Measurements from ENCODE around the gene GNB3. TPM values are rescaled to one million over a fixed set of nuclear protein-coding genes. Genes with fewer than 3 reads are reported as not detected.

The GNB3 gene
- total RNA-seq, 2 experiments from 2014 or later: 5.0 to 23.7 TPM

- POLR2A ChIA-PET: interaction anchor here (1.1 to 1.3 kb wide), 2 partner anchors 9 to 33 kb away, joined by 3 to 5 read pairs; partner anchors contain the start of gene CD4
- CTCF ChIA-PET (ENCODE audit: unreplicated experiment): no interaction called here
- intact Hi-C loops (cut with micrococcal nuclease; ENCODE audit: unreplicated experiment): no loop called here
- Histone ChIP-seq H3K36me3 (ENCODE audit: insufficient read depth, low read length) (no peaks in the 10 kb centered on the region), H4K20me1 (ENCODE audit: insufficient read depth, low read length) (no peaks in the 10 kb centered on the region), H3K27ac (ENCODE audit: low read depth, low read length, poor library complexity, severe bottlenecking) (no peak overlapping the region), H3K4me2 (ENCODE audit: low read length) (no peak overlapping the region), H2AFZ (ENCODE audit: low read length) (no peak overlapping the region), H3K4me3 (ENCODE audit: low read depth, low read length, poor library complexity, severe bottlenecking) (no peak overlapping the region), H3K79me2 (ENCODE audit: insufficient read depth, low read depth, low read length) (no peaks in the 10 kb centered on the region), H3K4me1 (ENCODE audit: insufficient read depth, low read length, poor library complexity, severe bottlenecking) (peaks cover 11% of the 10 kb centered on the region), H3K9me3 (ENCODE audit: low read length) (no peaks in the 10 kb centered on the region), H3K9me2 (ENCODE audit: insufficient read depth, low read length) (no peaks in the 10 kb centered on the region)
- no TSS peak for BruUV-seq (replicated peaks)
- TF ChIP-seq CTCF (conservative IDR thresholded peaks at IDR 0.05; ENCODE audit: low read length) (no peak), EZH2phosphoT487 (IDR thresholded peaks at IDR 0.05; ENCODE audit: borderline replicate concordance, low read depth, low read length) (no peak)
- no peak for DNase-seq (ENCODE audit: low spot score)
These were observed 18.1 kb upstream of the GNB3 start for GRCh38 chr12:6822426-6823135.

GRCh38 chr12:6823182-6824084 lies 17.3 kb upstream of the GNB3 start:
- intact Hi-C loops (cut with micrococcal nuclease; ENCODE audit: unreplicated experiment): no loop called here
- CTCF ChIA-PET (ENCODE audit: unreplicated experiment): interaction anchor here (0.6 kb wide), 1 partner anchor 134 kb away, joined by 6 read pairs; the partner anchor contains the start of gene ZNF384
- POLR2A ChIA-PET: interaction anchor here (1.1 kb wide), 1 partner anchor 9 kb away, joined by 5 read pairs; no protein-coding TSS in a partner anchor

More at GRCh38 chr12:6823182-6824084, 17.3 kb upstream of the GNB3 start:
- H3K27ac ChIP-seq (ENCODE audit: low read depth, low read length, poor library complexity, severe bottlenecking): no peak overlapping the region
- no peaks in the 10 kb centered on the region for H3K79me2 ChIP-seq (ENCODE audit: insufficient read depth, low read depth, low read length)
- DNase-seq (ENCODE audit: low spot score): no peak
- no TSS peak for BruUV-seq (replicated peaks)
- TF ChIP-seq EZH2phosphoT487 (IDR thresholded peaks at IDR 0.05; ENCODE audit: borderline replicate concordance, low read depth, low read length): no peak
- no peak for TF ChIP-seq CTCF (conservative IDR thresholded peaks at IDR 0.05; ENCODE audit: low read length)
- H3K9me3 ChIP-seq (ENCODE audit: low read length): no peaks in the 10 kb centered on the region
- no peak overlapping the region for H2AFZ ChIP-seq (ENCODE audit: low read length)
- no peak overlapping the region for H3K4me2 ChIP-seq (ENCODE audit: low read length)
- peaks cover 18% of the 10 kb centered on the region for H3K4me1 ChIP-seq (ENCODE audit: insufficient read depth, low read length, poor library complexity, severe bottlenecking)
- no peaks in the 10 kb centered on the region for H3K9me2 ChIP-seq (ENCODE audit: insufficient read depth, low read length)
- no peak overlapping the region for H3K4me3 ChIP-seq (ENCODE audit: low read depth, low read length, poor library complexity, severe bottlenecking)
- no peaks in the 10 kb centered on the region for H4K20me1 ChIP-seq (ENCODE audit: insufficient read depth, low read length)
- H3K36me3 ChIP-seq (ENCODE audit: insufficient read depth, low read length): no peaks in the 10 kb centered on the region
